ENCODE measurements around the gene DIAPH2.

- TF ChIP-seq CTCF (IDR thresholded peaks at IDR 0.05) (no peak), POLR2A (IDR thresholded peaks at IDR 0.05) (no peak)
Measured at GRCh38 chrX:96907516-96908272, 223.1 kb downstream of the DIAPH2 start.

Measured in esophagus squamous epithelium (tissue), 4 donors.